Inflammatory macrophage (primary cell): ENCODE measurements around the gene OR2L3.
"Not testable (repeated sequence)": the region's sequence is repeated elsewhere in the genome, so short reads cannot be mapped to it uniquely, and the experiment has no call there.

Experiments used
- DNase-seq, 2 donors: peaks; one replicate each; pipeline ENCODE4 v3.0.0-alpha.2; 2020 to 2022
- total RNA-seq, 18 experiments: gene quantifications; one replicate each; lab custom pipeline; 2026; ENCODE audit warnings: mixed read lengths in 6 of 18, inconsistent platforms in 2 of 18; lab: John Stamatoyannopoulos, UW

The OR2L3 gene, protein sequence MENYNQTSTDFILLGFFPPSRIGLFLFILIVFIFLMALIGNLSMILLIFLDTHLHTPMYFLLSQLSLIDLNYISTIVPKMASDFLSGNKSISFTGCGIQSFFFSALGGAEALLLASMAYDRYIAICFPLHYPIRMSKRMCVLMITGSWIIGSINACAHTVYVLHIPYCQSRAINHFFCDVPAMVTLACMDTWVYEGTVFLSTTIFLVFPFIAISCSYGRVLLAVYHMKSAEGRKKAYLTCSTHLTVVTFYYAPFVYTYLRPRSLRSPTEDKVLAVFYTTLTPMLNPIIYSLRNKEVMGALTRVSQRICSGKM
- 0 to 0.06 (median 0) reads per million in 18 experiments for total RNA-seq

DNA sequence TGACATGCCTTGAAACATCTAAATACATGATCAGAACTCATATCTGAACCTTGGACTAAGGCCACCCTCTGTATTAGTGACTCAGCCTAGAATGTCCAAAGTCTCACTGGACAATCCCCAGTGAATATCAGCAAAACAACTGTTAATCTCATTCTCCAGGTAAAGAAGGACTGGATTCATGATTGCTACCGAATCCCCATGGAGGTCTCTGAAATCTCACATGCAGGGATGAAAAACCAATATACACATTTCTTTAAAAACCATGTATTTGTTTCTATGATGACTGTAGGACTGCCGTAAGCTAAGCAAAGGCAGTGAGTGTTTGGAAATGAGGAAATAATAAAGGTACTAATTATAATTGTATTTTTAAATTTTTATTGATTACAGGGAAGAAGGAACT lies at the start of gene OR2L3:
Gene OR2L3 (plus strand): TSS at position 301 of the 400 bp plus-strand sequence. CDS start 13,846 bp downstream, outside the sequence.
- no peak for DNase-seq

DNA sequence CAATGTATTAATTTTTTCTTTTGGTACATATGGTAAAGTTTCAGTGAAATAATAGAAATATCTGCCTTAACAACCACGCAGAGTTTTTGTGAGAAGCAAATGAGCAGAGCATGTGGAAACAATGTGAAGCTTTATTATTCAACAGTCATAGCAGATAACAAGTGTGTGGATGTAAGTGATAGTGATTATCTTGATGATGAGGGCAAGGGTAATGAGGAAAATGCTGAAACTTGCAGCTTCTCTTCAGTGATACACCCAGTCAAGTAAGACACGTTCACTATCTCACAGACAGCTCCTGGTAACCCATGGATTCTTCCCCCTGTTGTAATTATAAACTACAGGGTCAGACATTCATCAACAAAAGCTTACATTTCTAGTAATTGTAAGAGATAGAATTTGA lies 47.8 kb upstream of the OR2L3 start:
- DNase-seq: no peak

DNA sequence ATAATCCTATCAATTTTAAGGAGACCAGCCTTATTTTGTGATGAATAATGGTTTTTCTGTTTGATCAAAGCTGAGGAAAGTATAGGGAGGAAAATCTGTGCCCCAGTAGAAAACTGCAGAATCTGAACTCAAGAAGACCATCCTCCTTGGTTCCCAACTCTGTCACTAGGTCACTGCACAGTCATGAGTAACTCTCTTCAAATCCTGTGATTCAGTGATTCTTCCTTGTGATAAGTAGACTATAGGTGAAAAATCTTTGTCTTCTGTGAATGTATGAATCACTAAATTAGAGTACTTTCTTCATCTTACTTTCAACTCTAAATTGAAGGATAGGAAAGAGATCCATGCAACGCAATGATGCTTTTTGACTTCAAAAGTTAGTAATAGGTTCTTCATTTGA lies 46.5 kb upstream of the OR2L3 start:
- no peak for DNase-seq

DNA sequence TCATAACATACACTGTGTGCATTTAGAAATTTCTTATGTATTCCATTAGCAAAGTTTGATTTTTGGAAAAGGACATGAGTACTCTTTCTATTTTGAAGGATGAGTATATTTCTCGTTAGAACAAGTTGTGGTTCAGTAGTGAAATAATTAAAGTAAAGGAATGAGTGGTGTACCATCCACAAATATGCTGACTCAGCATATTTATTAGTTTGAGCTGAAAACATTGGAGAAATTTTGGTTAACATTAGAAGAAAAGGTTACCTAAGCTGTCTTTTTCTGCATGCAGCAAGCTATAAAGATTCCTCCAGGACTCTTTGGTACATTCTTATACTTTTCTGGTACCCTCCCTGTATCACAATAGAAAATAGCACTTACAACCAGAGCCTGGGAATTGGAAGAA lies 38.9 kb upstream of the OR2L3 start:
- no peak for DNase-seq

DNA sequence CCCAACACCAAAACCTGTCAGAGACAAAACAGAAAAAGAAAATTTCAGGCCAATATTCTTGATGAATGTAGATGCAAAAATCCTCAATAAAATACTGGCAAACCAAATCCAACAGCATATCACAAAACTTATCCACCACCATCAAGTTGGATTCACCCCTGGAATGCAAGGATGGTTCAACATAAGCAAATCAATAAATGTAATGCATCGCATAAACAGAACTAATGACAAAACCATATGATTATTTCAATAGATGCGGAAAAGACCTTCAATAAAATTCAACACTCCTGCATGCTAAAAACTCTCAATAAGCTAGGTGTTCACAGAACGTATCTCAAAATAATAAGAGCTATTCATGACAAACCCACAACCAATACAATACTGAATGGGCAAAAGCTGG lies 37.0 kb upstream of the OR2L3 start:
- no peak for DNase-seq

DNA sequence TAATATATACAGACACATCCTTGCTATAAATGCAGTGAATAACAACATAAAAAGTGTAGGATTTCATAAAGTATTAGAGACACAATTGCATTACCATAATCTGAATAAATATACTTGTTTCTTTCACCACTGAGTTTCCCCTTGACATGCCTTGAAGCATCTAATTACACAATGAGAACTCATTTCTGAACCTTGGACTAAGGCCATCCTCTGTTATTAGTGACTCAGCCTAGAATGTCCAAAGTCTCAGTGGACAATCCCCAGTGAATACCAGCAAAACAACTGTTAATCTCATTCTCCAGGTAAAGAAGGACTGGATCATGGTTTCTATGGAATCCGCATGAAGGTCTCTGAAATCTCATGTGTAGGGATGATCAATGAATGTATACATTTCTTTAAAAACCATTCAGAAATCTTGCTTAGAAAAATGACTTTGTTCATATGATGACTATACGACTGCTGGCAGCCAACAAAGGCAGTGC lies 33.4 kb upstream of the OR2L3 start, which contains the start of gene OR2L5:
Gene OR2L5 (plus strand): TSS at position 432 of the 482 bp plus-strand sequence. CDS start 8,288 bp downstream, outside the sequence.
- DNase-seq: no peak

DNA sequence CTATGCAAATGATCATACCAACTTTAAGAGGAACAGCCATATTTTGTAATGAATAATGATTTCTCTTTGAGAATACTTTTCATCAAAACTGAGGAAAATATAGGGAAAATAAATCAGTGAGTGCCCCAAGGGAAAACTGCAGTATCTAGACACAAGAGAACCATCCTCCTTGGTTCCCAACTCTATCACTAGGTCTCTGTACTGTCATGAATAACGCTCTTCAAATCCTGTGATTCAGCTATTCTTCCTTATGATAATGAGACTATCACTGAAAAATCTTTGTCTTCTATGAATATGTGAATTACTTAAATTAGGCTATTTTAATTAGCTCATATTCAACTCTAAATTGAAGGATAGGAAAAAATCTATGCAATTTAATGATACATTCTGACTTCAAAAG lies 30.8 kb upstream of the OR2L3 start:
- no peak for DNase-seq

DNA sequence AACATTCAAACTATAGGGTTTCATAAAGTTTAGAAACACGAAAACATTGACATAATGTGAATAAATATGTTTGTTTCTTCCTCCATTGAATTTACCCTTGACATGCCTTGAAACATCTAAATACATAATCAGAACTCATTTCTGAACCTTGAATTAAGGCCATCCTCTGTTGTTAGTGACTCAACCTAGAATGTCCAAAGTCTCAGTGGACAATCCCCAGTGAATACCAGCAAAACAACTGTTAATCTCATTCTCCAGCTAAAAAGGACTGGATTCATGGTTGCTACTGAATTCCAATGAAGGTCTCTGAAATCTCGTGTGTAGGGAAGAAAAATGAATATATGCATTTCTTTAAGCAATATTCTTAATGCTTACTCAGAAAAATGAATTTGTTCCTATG lies 16.9 kb upstream of the OR2L3 start, which contains the start of gene OR2L2:
Gene OR2L2 (plus strand): TSS at position 301 of the 400 bp plus-strand sequence. CDS start 8,198 bp downstream, outside the sequence.
- DNase-seq: no peak

DNA sequence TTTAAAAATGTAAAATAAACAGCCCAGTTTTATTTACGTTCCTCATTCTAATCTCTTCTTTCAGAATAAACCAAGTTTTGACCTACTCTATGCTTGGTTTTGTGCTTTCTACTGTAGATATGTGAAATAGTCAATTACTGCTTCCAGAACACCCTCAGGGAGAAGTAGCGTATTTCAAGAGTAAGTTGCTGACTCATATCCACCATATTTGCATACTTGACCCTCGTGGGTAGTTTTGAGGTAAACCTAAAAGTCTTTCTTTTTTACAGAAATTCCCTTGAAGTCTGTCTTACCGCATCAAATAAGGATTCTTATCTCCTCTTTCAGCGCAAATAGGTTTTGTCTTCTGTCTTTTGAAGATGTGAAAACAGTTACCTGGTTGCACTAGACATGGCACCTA lies 1.4 kb upstream of the OR2L3 start:
- no peak for DNase-seq

DNA sequence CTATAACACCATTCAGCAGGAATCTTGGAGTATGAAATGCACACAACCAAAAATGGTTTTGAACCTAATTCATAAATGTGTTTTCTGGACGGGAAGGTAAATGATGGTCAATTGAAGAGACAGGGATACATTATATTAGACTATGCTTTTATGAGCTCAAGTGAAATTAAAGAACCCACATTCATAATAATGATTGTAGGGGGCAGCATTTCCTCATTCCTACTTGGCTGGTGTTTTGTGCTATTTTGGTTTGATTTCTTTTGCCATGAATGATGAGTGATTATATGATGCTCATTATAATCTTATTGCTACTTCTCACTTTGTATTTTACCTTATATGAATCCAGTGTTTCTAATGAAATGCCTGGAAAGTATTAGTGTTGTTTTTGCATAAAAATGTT lies 372 bp downstream of the OR2L3 start:
- DNase-seq: no peak

DNA sequence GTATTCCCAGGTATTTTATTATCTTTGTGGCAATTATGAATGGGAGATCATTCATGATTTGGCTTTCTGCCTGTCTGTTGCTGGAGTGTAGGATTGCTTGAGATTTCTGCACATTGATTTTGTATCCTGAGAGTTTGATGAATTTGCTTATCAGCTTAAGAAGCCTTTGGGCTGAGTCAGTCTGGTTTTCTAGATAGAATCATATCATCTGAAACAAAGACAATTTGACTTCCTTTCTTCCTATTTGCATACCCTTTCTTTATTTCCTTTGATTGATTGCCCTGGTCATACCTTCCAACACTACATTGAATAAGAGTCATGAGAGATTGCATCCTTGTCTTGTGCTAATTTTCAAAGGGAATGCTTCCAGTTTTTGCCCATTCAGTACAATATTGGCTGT lies 8.0 kb downstream of the OR2L3 start:
- no peak for DNase-seq

DNA sequence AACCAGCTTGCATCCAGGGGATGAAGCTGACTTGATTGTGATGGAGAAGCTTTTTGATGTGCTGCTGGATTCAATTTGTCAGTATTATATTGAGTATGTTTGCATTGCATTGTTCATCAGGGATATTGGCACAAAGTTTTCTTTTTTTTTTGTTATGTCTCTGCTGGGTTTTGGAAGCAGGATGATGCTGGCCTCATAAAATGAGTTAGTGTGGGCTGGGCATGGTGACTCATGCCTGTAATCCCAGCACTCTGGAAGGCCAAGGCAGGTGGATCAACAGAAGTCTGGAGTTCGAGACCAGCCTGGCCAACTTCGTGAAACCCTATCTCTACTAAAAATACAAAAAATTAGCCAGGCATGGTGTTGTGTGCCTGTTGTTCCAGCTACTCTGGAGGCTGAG lies 8.6 kb downstream of the OR2L3 start:
- no peak for DNase-seq

DNA sequence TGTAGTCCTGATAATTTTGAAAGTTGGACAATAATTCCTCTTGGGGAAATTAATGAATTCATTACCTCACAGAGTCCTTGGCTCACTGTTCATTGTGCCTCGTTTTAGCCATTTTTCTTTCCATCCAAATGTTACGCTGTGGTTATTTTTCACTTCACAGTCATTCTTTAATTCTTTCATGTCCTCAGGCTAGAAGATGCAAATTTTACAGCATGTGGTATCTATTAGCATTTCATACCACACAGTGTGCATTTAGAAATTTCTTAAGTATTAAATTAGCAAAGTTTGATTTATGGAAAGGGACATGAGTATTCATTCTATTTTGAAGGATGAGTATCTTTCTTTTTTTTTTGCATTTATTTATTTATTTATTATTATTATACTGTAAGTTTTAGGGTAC lies 18.4 kb downstream of the OR2L3 start:
- DNase-seq: no peak

DNA sequence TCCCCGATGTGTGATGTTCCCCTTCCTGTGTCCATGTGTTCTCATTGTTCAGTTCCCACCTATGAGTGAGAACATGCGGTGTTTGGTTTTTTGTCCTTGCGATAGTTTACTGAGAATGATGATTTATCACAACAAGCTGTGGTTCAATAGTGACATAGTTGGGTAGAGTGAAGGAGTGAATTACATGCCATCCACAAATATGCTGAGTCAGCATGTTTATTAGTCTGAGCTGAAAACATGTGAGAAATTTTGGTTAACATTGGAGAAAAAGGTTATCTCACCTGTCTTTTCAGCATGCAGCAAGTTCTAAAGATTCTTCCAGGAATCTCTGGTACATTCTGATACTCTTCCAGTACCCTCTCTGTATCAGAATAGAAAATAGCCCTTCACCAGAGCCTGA lies 19.0 kb downstream of the OR2L3 start:
- no peak for DNase-seq

DNA sequence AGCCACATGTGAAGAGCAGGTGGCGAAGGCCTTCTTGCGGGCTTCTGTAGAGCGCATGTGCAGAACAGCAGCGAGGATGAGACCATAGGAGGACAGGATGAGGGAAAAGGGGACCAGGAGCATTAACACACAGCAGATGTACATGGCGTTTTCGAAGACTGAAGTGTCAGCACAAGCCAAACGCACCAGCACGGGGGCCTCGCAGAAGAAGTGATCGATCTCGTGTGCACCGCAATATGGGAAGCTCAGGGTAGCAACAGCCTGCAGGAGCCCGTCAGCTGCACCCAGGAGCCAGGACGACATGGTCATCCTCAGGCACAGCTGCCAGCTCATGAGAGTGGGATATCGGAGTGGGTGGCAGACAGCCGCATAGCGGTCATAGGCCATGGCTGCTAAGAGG lies 37.2 kb downstream of the OR2L3 start:
- not testable (repeated sequence) for DNase-seq

DNA sequence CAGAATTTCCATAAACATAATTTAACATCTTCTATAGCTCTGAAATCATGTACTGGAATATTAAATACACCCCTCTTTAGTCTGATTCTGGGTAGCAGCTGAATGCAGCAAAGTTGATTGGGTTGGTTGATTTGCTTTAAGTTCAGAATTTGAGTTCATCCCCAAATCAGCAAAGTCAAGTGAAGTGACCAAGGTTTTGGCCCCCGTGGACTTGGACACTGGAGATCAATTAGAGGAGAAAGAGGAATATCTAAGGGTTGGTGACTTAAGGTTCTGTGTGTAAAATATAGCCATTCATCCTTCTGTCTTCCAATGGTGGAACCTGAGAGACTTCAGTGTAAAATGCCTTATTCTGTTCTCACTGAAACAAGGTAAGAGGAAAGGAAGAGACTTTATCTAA lies 48.2 kb downstream of the OR2L3 start, which contains the start of gene OR2L13:
Gene OR2L13 (plus strand): TSS at position 301 of the 400 bp plus-strand sequence. CDS start 4,192 bp downstream, outside the sequence.
- DNase-seq: no peak

DNA sequence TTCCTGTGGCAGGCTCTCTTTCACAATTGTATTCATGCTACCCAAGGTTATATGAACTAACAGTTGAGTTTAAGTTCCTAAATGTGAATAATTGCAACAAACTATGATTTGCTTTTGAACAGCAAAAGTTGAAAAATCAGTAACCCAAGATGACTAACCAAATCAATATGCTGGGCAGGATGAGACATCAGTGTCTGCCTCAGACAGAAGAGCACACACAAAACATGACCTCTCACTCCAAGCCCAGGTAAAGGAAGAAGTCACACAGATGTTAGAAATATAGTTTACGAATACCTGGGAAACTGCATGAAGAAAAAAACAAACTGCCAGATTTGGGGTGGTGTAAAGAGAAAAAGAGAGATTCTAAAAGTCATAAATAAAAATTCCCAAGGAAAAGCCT lies 51.9 kb downstream of the OR2L3 start:
- DNase-seq: no peak

DNA sequence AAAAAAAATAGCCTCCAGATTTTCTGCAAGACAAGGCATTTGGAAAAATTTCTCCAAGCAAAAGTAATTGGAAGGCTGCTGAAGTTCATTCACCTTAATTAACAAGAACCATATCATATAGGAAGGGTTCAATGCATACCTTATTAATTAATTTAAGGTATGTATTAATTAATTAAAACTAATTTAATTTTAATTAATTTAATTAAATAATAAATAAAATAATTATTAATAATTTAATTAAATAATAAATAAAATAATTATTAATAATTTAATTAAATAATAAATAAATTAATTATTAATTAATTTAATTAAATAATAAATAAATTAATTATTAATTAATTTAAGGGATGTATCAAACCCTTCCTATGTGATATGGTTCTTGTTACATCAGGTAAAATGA lies 56.2 kb downstream of the OR2L3 start:
- DNase-seq: no peak

DNA sequence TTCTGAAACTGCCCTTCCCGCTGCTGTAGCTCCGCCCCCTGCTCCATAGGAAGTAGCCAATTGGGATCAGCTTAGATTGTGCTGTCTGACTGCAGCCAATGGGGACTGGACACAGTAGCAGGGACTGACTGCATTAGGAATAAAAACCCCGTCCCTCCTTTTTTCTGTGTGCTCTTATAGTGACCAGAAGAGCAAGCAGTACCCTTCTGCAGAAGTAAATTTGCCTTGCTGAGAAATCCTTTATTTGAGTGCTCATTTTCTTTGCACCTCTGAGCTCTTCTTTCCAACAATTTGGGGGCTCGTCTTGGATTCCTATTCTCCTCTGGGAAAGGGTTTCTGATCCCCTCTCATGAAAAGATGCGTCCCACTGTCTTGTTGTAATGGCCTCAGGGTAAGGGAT lies 64.5 kb downstream of the OR2L3 start:
- DNase-seq: no peak
